ENCODE measurements around the gene MSI2.

MSI2 gene

DNA sequence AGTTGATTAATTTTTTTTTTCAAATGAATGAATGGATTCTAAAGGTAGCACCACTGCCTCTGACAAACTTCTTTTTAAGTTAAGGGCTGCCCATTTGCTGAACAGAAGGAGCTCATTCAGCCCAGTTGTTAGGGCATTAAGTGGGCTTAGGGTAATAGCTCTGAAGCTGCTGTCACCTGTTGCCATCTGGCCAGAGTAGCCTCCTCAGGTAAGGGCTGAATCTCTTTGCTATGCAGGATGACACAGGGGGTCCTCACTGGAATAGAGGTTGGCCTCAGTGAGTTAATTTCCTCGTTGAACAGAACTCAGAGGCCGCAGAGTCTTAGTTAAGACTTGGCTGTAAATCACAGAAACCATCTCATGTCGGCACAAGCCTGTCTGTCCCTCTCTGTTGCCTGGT lies 255.9 kb downstream of the MSI2 start:
- no peaks in the 10 kb centered on the region for H3K27me3 ChIP-seq (ENCODE audit: low read length)
- no peak overlapping the region for H3K4me3 ChIP-seq (ENCODE audit: insufficient read depth, low read length, poor library complexity, severe bottlenecking)
- H3K9ac ChIP-seq (ENCODE audit: low read length), result no peak overlapping the region
- no peaks in the 10 kb centered on the region for H3F3A ChIP-seq (ENCODE audit: insufficient read depth)
- H2AFZ ChIP-seq (ENCODE audit: low read depth, low read length, severe bottlenecking), result no peak overlapping the region
- TF ChIP-seq, protein P1, sequence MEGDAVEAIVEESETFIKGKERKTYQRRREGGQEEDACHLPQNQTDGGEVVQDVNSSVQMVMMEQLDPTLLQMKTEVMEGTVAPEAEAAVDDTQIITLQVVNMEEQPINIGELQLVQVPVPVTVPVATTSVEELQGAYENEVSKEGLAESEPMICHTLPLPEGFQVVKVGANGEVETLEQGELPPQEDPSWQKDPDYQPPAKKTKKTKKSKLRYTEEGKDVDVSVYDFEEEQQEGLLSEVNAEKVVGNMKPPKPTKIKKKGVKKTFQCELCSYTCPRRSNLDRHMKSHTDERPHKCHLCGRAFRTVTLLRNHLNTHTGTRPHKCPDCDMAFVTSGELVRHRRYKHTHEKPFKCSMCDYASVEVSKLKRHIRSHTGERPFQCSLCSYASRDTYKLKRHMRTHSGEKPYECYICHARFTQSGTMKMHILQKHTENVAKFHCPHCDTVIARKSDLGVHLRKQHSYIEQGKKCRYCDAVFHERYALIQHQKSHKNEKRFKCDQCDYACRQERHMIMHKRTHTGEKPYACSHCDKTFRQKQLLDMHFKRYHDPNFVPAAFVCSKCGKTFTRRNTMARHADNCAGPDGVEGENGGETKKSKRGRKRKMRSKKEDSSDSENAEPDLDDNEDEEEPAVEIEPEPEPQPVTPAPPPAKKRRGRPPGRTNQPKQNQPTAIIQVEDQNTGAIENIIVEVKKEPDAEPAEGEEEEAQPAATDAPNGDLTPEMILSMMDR (IDR thresholded peaks at IDR 0.05; ENCODE audit: insufficient read depth, low read length, poor library complexity, severe bottlenecking), result no peak
- TF ChIP-seq EZH2phosphoT487 (conservative IDR thresholded peaks at IDR 0.05; ENCODE audit: low read length), result no peak
- H3K36me3 ChIP-seq (ENCODE audit: low read length), result no peaks in the 10 kb centered on the region
- H3K4me2 ChIP-seq (ENCODE audit: low read depth, low read length, poor library complexity, severe bottlenecking), result no peak overlapping the region
- H4K20me1 ChIP-seq (ENCODE audit: low read depth, low read length), result no peaks in the 10 kb centered on the region; the same call in 1 of the 2 replicates
- peaks cover 26% of the 10 kb centered on the region for H3K79me2 ChIP-seq (ENCODE audit: insufficient read depth, low read length)
- no peaks in the 10 kb centered on the region for H3K9me2 ChIP-seq (replicated peaks; ENCODE audit: insufficient read depth, low read length)
- H3K27ac ChIP-seq (ENCODE audit: low read depth, low read length), result no peak overlapping the region
- no peaks in the 10 kb centered on the region for H3K9me3 ChIP-seq (ENCODE audit: insufficient read depth, low read length)

DNA sequence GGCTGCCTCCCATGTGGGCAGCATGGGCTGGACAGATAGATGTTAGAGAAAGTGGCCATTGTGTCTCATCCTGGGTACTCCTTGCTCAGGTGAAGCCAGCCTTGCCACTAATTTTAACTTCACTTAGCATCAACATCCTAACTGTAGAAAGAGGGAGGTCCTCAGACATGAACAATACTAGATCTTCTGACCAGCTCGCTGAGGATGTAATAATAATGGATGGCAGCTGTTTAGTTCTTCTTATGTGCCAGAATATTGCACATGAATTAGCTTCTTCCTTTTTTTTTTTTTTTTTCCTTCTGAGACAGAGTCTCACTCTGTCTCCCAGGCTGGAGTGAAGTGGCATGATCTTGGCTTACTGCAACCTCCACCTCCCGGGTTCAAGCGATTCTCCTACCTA lies 256.4 kb downstream of the MSI2 start:
- TF ChIP-seq EZH2phosphoT487 (conservative IDR thresholded peaks at IDR 0.05; ENCODE audit: low read length), result no peak
- TF ChIP-seq, protein P1 (IDR thresholded peaks at IDR 0.05; ENCODE audit: insufficient read depth, low read length, poor library complexity, severe bottlenecking), result no peak
- Histone ChIP-seq H3K27me3 (ENCODE audit: low read length) (no peaks in the 10 kb centered on the region), H3K9me2 (replicated peaks; ENCODE audit: insufficient read depth, low read length) (no peaks in the 10 kb centered on the region), H2AFZ (ENCODE audit: low read depth, low read length, severe bottlenecking) (no peak overlapping the region), H3K36me3 (ENCODE audit: low read length) (no peaks in the 10 kb centered on the region), H3K4me3 (ENCODE audit: insufficient read depth, low read length, poor library complexity, severe bottlenecking) (no peak overlapping the region), H3K27ac (ENCODE audit: low read depth, low read length) (no peak overlapping the region), H3K9ac (ENCODE audit: low read length) (no peak overlapping the region), H3K9me3 (ENCODE audit: insufficient read depth, low read length) (no peaks in the 10 kb centered on the region), H3K4me2 (ENCODE audit: low read depth, low read length, poor library complexity, severe bottlenecking) (no peak overlapping the region), H3K79me2 (ENCODE audit: insufficient read depth, low read length) (peaks cover 26% of the 10 kb centered on the region), H4K20me1 (ENCODE audit: low read depth, low read length) (no peaks in the 10 kb centered on the region; the same call in 1 of the 2 replicates), H3F3A (ENCODE audit: insufficient read depth) (no peaks in the 10 kb centered on the region)

DNA sequence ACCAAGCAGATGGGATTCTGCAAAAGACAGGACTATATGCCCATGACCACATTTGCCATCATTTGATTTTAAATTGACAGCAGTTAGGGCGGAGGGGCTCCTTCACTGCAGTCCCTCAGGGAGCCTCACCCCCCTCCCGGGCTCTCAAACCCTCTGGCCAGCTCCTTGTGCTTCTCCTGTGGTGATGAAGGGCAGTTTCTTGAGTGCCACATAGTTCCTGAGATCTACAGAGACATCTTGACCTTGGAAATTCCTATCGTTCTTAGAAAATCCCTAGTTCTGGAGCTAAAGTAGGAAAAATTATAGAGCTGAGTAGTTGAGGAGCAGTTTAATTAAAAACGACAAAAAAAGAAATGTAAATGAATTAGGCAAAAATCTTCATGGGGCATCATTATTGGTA lies 257.2 kb downstream of the MSI2 start:
- Histone ChIP-seq H3K27ac (ENCODE audit: low read depth, low read length) (no peak overlapping the region), H4K20me1 (ENCODE audit: low read depth, low read length) (no peaks in the 10 kb centered on the region; the same call in 1 of the 2 replicates), H3K36me3 (ENCODE audit: low read length) (no peaks in the 10 kb centered on the region), H3K4me3 (ENCODE audit: insufficient read depth, low read length, poor library complexity, severe bottlenecking) (no peak overlapping the region), H3K9me3 (ENCODE audit: insufficient read depth, low read length) (no peaks in the 10 kb centered on the region), H3K9me2 (replicated peaks; ENCODE audit: insufficient read depth, low read length) (no peaks in the 10 kb centered on the region), H3K79me2 (ENCODE audit: insufficient read depth, low read length) (peaks cover 24% of the 10 kb centered on the region), H3F3A (ENCODE audit: insufficient read depth) (no peaks in the 10 kb centered on the region), H3K4me2 (ENCODE audit: low read depth, low read length, poor library complexity, severe bottlenecking) (no peak overlapping the region), H3K27me3 (ENCODE audit: low read length) (no peaks in the 10 kb centered on the region), H2AFZ (ENCODE audit: low read depth, low read length, severe bottlenecking) (no peak overlapping the region), H3K9ac (ENCODE audit: low read length) (no peak overlapping the region)
- TF ChIP-seq, protein P1 (IDR thresholded peaks at IDR 0.05; ENCODE audit: insufficient read depth, low read length, poor library complexity, severe bottlenecking), result no peak
- no peak for TF ChIP-seq EZH2phosphoT487 (conservative IDR thresholded peaks at IDR 0.05; ENCODE audit: low read length)

Measured in SU-DHL-6 (cell line).